Measurements from ENCODE around the gene ARL2BP.
A peak's percentile ranks its signal among the peaks of the same experiment; 100 is the strongest.
"Not testable (repeated sequence)": the region's sequence is repeated elsewhere in the genome, so short reads cannot be mapped to it uniquely, and the experiment has no call there.

The ARL2BP gene

GRCh38 chr16:57265850-57266530, 20.9 kb downstream of the ARL2BP start:
- TF ChIP-seq CTCF (IDR thresholded peaks at IDR 0.05; ENCODE audit: control extremely low read depth, extremely low read depth, low read depth, missing control alignments): no peak
- no peak for DNase-seq (ENCODE audit: extremely low spot score)
- ChIA-PET POLR2A (no interaction called here), CTCF (interaction anchor here (1.5 kb wide), 1 partner anchor 152 kb away, joined by 6 read pairs; no protein-coding TSS in a partner anchor)

GRCh38 chr16:57266531-57267260, 21.6 kb downstream of the ARL2BP start:
- ChIA-PET CTCF (interaction anchor here (1.5 kb wide), 1 partner anchor 151 kb away, joined by 6 read pairs; no protein-coding TSS in a partner anchor), POLR2A (no interaction called here)
- DNase-seq (ENCODE audit: extremely low spot score): peak; percentile 22
- no peak for TF ChIP-seq CTCF (IDR thresholded peaks at IDR 0.05; ENCODE audit: control extremely low read depth, extremely low read depth, low read depth, missing control alignments)

GRCh38 chr16:57267343-57267742, 22.3 kb downstream of the ARL2BP start:
- CTCF ChIA-PET; DNase-seq (ENCODE audit: extremely low spot score); POLR2A ChIA-PET: not testable (repeated sequence)

GRCh38 chr16:57268804-57269800, 24.0 kb downstream of the ARL2BP start:
- DNase-seq (ENCODE audit: extremely low spot score): no peak
- TF ChIP-seq CTCF (IDR thresholded peaks at IDR 0.05; ENCODE audit: control extremely low read depth, extremely low read depth, low read depth, missing control alignments): no peak
- POLR2A ChIA-PET: no interaction called here
- CTCF ChIA-PET: interaction anchor here (1.2 to 1.5 kb wide), 2 partner anchors 11 to 149 kb away, joined by 4 to 5 read pairs; no protein-coding TSS in a partner anchor

GRCh38 chr16:57270221-57271062, 25.4 kb downstream of the ARL2BP start:
- ChIA-PET CTCF (interaction anchor here (1.5 kb wide), 1 partner anchor 10 kb away, joined by 5 read pairs; no protein-coding TSS in a partner anchor), POLR2A (no interaction called here)
- peak; percentile 15 for DNase-seq (ENCODE audit: extremely low spot score)
- TF ChIP-seq CTCF (IDR thresholded peaks at IDR 0.05; ENCODE audit: control extremely low read depth, extremely low read depth, low read depth, missing control alignments): no peak

GRCh38 chr16:57271063-57271345, 25.9 kb downstream of the ARL2BP start:
- DNase-seq (ENCODE audit: extremely low spot score): no peak
- TF ChIP-seq CTCF (IDR thresholded peaks at IDR 0.05; ENCODE audit: control extremely low read depth, extremely low read depth, low read depth, missing control alignments): no peak
- CTCF ChIA-PET: no interaction called here
- POLR2A ChIA-PET: no interaction called here

Data from GM10248 (cell line).